Activated T-helper 1 cell treated with anti-CD3 and anti-CD28 coated beads, Interleukin-12 subunit alpha, Interleukin-12 subunit beta, Interleukin-2, Interleukin-4 antibody, amounts not matched to agents 30 ng/mL and 10 ng/mL and 1 ng/mL, durations not matched to agents 14 hours and 24 hours and 36 hours (primary cell): ENCODE measurements around the gene TRRAP. TPM values are rescaled to one million over a fixed set of nuclear protein-coding genes. Genes with fewer than 3 reads are reported as not detected.

Source experiments
- DNase-seq: peaks from one replicate; pipeline ENCODE4 v3.0.0; 2021; ENCODE audit warnings: low spot score
- H3K27ac Mint-ChIP-seq: one replicate; pipeline ENCODE4 v1.8.0; 2021; ENCODE audit warnings: mild to moderate bottlenecking, mixed read lengths
- H3K27me3 Mint-ChIP-seq: one replicate; pipeline ENCODE4 v1.8.0; 2022; ENCODE audit warnings: mild to moderate bottlenecking, moderate library complexity, mixed read lengths; ENCODE audit not compliant: insufficient read depth
- H3K36me3 Mint-ChIP-seq: one replicate; pipeline ENCODE4 v1.8.0; 2021; ENCODE audit warnings: low read depth, mixed read lengths
- H3K4me1 Mint-ChIP-seq: one replicate; pipeline ENCODE4 v1.8.0; 2021; ENCODE audit warnings: low read depth, mixed read lengths
- H3K4me3 Mint-ChIP-seq: one replicate; pipeline ENCODE4 v1.8.0; 2021; ENCODE audit warnings: mild to moderate bottlenecking, moderate library complexity, mixed read lengths
- H3K9me3 Mint-ChIP-seq: one replicate; pipeline ENCODE4 v1.8.0; 2021; ENCODE audit warnings: mixed read lengths
- intact Hi-C: fragments of 100-400 bp; cut with micrococcal nuclease; formaldehyde crosslinking; loops from one replicate; pipeline ENCODE4 v1.15.1; 2024
- total RNA-seq: library from RNA; stranded (reverse); gene quantifications from 2 replicates; pipeline ENCODE4 v1.2.3, GENCODE V29; 2022

Gene TRRAP
- total RNA-seq, 1 donor from 2014 or later: 66.9 TPM

DNA sequence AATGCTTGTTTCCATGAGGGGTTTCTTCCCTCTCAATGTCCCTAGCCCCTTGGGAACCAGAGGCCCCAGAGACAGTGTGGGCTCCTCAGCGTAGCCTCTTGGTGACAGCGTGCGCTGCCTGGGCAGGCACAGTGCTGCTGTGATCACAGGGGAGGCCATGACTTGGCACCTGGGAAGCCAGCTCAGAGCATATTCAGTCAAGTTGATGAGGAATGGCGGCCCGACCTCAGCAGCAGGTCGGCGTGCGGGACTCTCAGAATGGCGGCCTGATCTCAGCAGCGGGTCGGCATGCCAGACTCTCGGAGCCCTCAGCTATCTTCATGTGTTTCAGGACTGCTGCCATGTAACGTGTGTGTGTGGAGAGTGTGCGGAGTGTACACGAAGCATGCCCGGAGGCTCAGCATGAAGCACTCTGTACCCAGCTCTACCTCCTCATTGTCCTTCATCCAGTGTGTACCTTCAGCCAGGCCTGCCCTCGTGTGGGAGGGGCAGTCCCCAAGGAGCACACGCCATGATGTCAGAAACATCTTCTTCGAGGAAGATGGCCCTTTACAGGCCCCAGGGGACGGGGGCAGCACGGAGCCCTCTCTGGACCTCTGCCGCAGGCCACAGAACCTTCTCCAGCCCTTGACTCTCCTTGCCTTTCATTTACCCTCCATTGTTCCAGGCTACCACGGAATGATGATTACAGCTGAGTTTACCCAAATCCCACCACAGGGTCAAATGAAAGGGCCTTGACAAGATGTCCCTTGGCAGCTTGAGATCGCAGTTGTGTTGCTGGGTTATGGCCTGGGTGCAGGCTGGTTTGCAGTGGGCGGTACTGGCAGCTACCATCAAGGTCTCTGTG is 135.2 kb downstream of the TRRAP start:
- H3K9me3 Mint-ChIP-seq: no peaks in the 10 kb centered on the region
- H3K27ac Mint-ChIP-seq: no peak overlapping the region
- no peak overlapping the region for H3K4me3 Mint-ChIP-seq
- DNase-seq: no peak
- intact Hi-C loops: no loop called here
- H3K4me1 Mint-ChIP-seq: peaks cover 5% of the 10 kb centered on the region
- no peaks in the 10 kb centered on the region for H3K27me3 Mint-ChIP-seq
- peaks cover 43% of the 10 kb centered on the region for H3K36me3 Mint-ChIP-seq

DNA sequence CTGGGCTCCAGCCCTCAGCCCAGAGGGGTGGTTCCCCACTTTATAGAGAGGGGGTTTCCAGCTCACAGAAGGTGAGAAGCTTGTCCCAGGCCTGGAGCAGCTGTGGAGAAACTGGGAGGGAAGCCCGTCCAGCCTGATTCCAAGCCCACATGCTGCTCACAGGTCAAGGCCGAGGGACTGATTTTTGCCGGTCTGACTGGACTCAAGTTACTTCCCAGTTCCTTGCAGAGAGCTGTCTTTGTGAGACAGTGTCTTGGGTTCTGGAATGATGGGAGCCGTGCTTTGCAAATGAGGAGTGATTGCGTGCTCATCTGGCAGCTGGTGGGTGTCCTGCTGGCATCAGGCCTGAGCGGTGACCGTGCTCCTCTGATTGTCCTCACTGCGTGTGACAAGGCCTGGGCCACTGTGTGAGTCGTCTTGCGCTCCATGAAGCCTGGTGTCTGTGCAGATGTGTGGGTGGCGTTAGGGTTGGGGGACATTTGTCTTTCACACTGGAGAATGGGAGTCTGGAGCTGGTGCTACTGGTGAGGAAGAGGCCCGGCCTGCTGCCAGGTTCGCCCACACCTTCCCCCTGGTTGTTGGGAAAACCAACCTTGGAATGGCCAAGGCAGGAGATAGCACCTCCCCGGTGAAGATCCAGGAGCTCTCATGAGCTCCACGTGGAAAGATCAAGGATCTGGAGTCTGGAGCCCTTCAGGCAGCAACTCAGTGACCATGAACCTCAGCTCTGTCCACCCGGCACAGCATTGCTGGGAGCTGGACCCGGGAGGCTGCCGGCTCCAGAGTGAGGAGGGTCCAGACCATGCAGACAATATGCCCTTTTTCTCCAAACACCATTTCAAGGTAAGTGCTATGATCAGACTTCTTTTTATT is 136.0 kb downstream of the TRRAP start:
- peaks cover 48% of the 10 kb centered on the region for H3K36me3 Mint-ChIP-seq
- H3K27me3 Mint-ChIP-seq: no peaks in the 10 kb centered on the region
- DNase-seq: no peak
- H3K27ac Mint-ChIP-seq: no peak overlapping the region
- no peak overlapping the region for H3K4me3 Mint-ChIP-seq
- peaks cover 5% of the 10 kb centered on the region for H3K4me1 Mint-ChIP-seq
- intact Hi-C loops: no loop called here
- H3K9me3 Mint-ChIP-seq: no peaks in the 10 kb centered on the region

DNA sequence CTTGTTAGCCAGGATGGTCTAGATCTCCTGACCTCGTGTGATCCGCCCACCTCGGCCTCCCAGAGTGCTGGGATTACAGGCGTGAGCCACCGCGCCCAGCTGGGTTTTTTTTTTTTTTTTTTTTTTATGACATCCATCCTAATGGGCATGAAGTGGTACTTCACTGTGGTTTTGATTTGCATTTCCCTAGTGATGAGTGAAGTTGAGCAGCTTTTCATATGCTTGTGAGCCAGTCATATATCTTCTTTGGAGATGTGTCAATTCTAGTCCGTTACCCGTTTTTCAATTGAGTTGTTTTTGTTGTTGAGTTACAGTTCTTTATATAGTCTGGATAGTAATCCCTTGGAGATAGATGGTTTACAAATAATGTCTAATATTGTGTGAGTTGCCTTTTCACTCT is 137.9 kb downstream of the TRRAP start:
- Mint-ChIP-seq H3K9me3 (no peaks in the 10 kb centered on the region), H3K27me3 (no peaks in the 10 kb centered on the region), H3K27ac (no peak overlapping the region), H3K4me3 (no peak overlapping the region), H3K36me3 (peaks cover 42% of the 10 kb centered on the region), H3K4me1 (peaks cover 5% of the 10 kb centered on the region)
- no peak for DNase-seq
- intact Hi-C loops: no loop called here

DNA sequence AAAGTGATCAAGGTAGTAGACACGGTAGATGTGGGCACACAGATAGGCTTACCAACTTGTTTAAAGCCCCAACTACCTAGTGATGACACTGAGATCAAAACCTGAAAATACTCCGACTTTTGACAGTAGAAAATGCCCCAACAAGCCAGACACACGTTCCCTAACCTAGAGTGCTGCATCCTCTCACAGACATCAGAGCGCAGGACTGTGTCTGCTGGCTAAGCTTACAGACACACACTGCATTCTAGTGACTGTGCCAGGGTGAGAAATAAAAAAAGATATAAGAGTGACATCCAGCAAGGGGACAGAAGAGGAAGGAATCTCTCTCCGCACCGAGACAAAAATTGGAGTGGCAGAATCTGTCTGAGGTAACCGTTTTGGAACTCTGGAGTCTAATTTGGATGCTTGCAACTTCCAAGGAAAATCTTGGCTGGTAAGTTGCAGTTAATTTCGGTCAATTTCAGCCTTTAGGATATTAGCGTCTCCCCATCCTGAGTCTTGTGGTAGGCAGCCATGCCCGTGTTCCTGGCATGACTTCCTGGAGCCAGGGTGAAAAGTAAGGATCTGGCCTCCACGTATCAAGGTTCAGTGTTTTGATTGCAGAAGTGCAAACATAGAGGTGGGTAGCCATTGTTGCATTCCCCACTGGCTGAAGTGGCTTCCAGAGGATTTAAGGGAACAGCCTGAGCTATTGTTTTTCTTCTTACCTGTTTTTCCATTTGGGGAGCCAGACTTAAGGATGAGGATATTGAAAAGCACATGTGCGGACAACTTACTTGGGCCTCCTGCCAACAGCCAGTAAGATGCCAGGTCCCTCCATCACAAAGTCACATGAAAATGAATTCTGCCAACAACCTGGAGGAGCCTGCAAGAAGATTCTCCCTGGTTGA is 141.4 kb downstream of the TRRAP start:
- H3K4me3 Mint-ChIP-seq: no peak overlapping the region
- no peaks in the 10 kb centered on the region for H3K9me3 Mint-ChIP-seq
- peaks cover 5% of the 10 kb centered on the region for H3K4me1 Mint-ChIP-seq
- no peak overlapping the region for H3K27ac Mint-ChIP-seq
- intact Hi-C loops: no loop called here
- H3K27me3 Mint-ChIP-seq: no peaks in the 10 kb centered on the region
- DNase-seq: no peak
- peaks cover 34% of the 10 kb centered on the region for H3K36me3 Mint-ChIP-seq

DNA sequence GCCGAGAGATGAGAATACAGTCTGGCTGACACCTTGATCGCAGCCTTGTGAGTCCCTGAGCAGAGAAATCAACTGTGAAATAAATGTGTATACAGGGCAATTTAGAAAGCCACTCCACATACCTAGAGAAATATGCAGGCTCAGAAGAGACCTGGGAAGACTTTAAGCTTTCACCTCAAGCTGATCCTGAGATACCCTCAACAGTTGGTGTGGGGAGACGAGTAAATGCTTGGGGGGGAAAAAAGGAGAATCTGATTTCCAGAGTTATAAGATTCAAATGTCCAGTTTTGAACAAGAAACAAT is 142.0 kb downstream of the TRRAP start:
- DNase-seq: no peak
- H3K9me3 Mint-ChIP-seq: no peaks in the 10 kb centered on the region
- H3K36me3 Mint-ChIP-seq: peaks cover 31% of the 10 kb centered on the region
- no peaks in the 10 kb centered on the region for H3K27me3 Mint-ChIP-seq
- H3K4me1 Mint-ChIP-seq: peaks cover 5% of the 10 kb centered on the region
- H3K27ac Mint-ChIP-seq: no peak overlapping the region
- no peak overlapping the region for H3K4me3 Mint-ChIP-seq
- intact Hi-C loops: no loop called here

DNA sequence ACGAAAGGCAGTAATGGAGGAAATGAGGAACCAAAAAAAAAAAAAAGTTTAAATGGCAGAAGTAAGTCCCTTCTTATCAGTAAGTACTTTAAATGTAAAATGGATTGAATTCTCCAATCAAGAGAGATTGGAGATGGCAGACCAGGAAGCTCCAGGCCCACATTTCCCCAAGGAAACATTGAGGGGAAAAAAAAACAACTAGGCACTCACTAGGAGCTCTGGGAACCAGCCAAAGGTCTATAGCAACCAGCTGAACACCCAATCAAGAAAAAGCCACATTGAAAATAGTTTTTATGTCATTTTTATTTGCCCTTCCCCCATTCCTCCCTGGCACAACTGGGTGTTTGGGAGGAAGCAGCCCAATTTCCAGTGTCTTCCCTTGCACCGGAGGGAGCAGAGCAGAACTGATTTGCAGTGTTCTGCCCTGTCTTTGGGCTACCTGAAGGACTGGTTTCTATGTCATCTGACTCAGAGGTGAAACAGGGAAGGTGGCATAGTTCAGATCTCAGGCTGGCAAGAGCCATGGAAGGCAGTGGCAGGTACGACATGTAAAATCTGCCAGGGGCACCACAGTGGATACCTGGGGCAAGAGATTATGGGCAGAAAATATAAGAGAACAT is 143.7 kb downstream of the TRRAP start:
- H3K27me3 Mint-ChIP-seq: no peaks in the 10 kb centered on the region
- intact Hi-C loops: no loop called here
- H3K4me3 Mint-ChIP-seq: no peak overlapping the region
- peaks cover under 1% of the 10 kb centered on the region for H3K4me1 Mint-ChIP-seq
- DNase-seq: no peak
- H3K36me3 Mint-ChIP-seq: peaks cover 20% of the 10 kb centered on the region
- no peak overlapping the region for H3K27ac Mint-ChIP-seq
- H3K9me3 Mint-ChIP-seq: no peaks in the 10 kb centered on the region

DNA sequence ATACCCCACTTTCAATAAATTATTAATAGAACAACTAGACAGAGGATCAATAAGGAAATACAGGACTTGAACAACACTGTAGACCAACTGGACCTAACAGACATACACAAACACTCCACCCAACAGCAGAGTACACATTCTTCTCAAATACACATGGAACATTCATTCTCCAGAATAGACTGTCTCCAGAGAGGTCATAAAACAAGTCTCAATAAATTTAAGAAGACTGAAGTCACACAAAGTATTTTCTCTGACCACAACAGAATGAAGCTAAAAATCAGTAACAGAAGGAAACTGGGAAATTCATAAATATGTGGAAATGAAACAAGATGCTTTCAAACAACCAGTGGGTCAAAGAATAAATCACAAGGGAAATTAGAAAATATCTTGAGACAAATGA is 145.7 kb downstream of the TRRAP start:
- DNase-seq: no peak
- H3K36me3 Mint-ChIP-seq: peaks cover 23% of the 10 kb centered on the region
- no peaks in the 10 kb centered on the region for H3K9me3 Mint-ChIP-seq
- intact Hi-C loops: no loop called here
- peaks cover 4% of the 10 kb centered on the region for H3K4me1 Mint-ChIP-seq
- no peak overlapping the region for H3K27ac Mint-ChIP-seq
- H3K4me3 Mint-ChIP-seq: no peak overlapping the region
- H3K27me3 Mint-ChIP-seq: no peaks in the 10 kb centered on the region

DNA sequence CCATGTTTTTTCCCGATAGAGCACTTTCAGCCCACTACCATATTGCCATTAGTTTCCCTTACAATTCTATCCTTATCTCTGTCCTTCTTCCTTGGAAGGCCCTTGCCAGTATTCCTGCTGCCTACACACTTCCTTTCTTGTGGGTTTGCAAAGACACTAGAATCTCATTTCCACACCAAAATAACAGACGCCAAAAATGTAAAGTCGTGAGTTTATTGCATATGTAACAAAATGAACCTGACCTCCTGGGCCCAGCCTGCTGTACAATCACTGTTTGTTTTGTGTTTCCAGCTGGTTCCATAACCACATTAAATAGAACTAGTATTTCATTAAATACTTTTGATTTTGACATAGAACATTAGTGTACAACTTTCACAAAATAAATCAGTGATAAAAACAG is 148.9 kb downstream of the TRRAP start:
- Mint-ChIP-seq H3K27me3 (no peaks in the 10 kb centered on the region), H3K36me3 (peaks cover 33% of the 10 kb centered on the region), H3K4me3 (no peak overlapping the region), H3K9me3 (no peaks in the 10 kb centered on the region), H3K4me1 (peaks cover 4% of the 10 kb centered on the region), H3K27ac (no peak overlapping the region)
- intact Hi-C loops: no loop called here
- no peak for DNase-seq

DNA sequence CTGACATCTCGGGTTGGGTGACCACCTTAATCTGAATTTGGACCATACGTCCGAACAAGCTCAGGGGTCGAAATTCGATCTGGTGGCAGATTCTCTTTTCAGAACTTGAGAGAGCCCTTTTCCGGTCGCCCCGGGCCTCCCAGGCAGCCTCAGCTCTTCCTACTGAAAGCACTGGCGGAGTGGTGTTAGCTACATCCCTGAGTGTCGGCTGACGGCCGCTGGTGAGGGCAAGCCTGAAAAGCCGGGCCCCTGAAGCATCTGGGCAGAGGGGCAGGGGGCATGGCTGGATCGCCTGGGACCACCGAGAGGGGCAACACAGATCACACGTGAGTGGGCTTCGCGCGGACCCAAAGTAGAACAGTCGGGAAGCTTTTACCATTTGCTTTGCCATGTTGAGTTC is 149.5 kb downstream of the TRRAP start:
- DNase-seq: no peak
- Mint-ChIP-seq H3K27me3 (no peaks in the 10 kb centered on the region), H3K36me3 (peaks cover 35% of the 10 kb centered on the region), H3K9me3 (no peaks in the 10 kb centered on the region), H3K27ac (no peak overlapping the region), H3K4me1 (peaks cover 4% of the 10 kb centered on the region), H3K4me3 (no peak overlapping the region)
- intact Hi-C loops: no loop called here

DNA sequence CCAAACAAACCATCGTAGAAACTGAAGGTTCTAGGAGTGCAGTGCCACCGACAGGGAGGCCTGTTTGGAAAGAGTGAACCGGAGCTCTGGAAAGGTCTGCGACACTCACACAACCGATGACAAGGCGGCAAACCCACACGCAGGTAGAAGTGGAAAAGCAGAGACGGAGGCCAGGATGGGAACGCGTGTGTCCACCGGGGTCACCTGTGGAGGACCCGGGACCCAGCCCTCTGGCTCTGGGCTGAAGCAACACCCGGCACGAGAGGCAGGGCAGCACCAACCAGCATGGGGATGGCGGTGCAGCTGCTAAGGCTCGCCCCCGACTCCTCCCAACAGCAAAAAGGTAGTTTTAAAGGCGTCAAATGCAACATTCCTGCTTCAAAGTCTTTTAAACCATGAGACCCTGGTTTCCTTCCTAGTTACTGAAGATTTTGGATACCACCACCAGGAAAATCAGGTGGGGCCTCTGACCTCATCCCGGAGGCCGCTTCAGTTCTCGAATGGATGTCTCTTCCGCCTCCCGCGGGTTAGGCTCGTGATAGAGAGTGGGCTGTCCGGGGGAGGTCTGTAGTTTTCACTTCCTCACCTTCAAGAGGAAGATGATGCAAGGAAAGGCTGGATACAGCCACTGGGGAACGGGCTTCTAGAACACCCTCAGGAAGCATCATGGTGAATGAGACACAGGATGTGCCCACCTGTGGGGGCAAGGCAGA is 150.1 kb downstream of the TRRAP start:
- Mint-ChIP-seq H3K4me1 (peaks cover 4% of the 10 kb centered on the region), H3K4me3 (no peak overlapping the region), H3K27ac (peak overlapping the region; percentile 10)

DNA sequence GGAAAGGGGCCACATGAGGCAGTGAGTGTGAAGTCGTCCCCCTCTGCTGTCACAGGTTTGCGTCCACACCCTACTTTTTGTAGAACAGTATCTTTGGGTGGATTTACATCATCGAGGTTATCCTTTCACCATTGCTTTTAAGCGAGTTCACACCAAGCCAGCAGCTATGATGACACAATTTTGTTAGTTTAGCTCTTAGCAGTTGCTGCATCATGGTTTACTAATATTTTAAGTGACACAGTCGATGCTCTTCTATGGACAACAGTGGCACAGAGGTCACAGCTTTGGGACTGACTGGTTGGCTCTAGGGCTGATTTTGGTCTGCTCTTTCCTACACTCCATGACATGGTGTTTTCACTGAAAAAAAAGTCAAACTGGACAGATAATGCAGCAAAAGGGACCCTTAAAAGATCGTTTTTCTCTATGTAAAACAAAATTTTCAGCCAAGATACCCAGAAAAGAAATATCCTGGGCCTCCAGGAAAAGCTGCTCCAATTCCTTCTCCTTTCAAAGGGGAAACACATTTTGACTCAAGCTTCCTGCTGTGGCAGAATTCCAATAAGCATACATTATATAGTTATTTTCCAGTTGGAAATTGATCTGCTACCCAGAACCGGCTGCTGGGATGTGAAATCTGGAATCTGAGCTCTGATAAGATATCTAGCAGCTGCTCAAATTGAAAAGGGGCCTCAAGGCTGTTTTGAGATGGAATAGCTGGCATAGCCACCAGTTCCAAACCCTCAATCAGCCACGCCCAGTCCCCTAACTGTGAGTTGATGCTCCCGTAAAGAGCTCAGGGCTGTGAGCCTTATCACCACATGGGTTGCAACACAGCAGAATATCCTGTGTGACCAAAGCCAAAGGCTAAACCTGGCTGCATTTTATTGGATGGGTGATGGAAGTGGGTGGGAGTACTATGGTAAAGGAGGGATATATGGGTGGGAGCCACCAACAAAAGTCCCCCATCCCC is 151.4 kb downstream of the TRRAP start:
- peaks cover 4% of the 10 kb centered on the region for H3K4me1 Mint-ChIP-seq
- DNase-seq: no peak
- H3K9me3 Mint-ChIP-seq: no peaks in the 10 kb centered on the region
- H3K4me3 Mint-ChIP-seq: no peak overlapping the region
- peaks cover 38% of the 10 kb centered on the region for H3K36me3 Mint-ChIP-seq
- no peaks in the 10 kb centered on the region for H3K27me3 Mint-ChIP-seq
- intact Hi-C loops: no loop called here
- H3K27ac Mint-ChIP-seq: no peak overlapping the region

More for the DNA sequence above, 150.1 kb downstream of the TRRAP start:
- no peak for DNase-seq
- H3K9me3 Mint-ChIP-seq: no peaks in the 10 kb centered on the region
- peaks cover 35% of the 10 kb centered on the region for H3K36me3 Mint-ChIP-seq
- H3K27me3 Mint-ChIP-seq: no peaks in the 10 kb centered on the region
- intact Hi-C loops: no loop called here
